Pulmonary artery endothelial cell (primary cell): ENCODE data around the gene CYP17A1. TPM values are rescaled to one million over a fixed set of nuclear protein-coding genes. Genes with fewer than 3 reads are reported as not detected.

ENCODE experiments used
- total RNA-seq: library from RNA; depleted of rRNA; stranded (reverse); fragments of >200 nt; gene quantifications from 2 replicates; pipeline ENCODE4 v1.2.3, GENCODE V29; 2014

The CYP17A1 gene
- total RNA-seq, 1 donor from 2014 or later = not detected

Other genes starting within 250 kb of the CYP17A1 start
- gene TRIM8, start 192.9 kb downstream of the CYP17A1 start, total RNA-seq = 56.8 and 57.2 TPM in 2 replicates
- 5.4 and 6.4 TPM in 2 replicates for gene ARL3, start 123.0 kb downstream of the CYP17A1 start, total RNA-seq
- 9.1 and 14.1 TPM in 2 replicates for gene SFXN2, start 122.8 kb downstream of the CYP17A1 start, total RNA-seq
- 46.8 and 72.1 TPM in 2 replicates for gene WBP1L, start 93.5 kb downstream of the CYP17A1 start, total RNA-seq
- gene BORCS7, start 16.8 kb upstream of the CYP17A1 start, total RNA-seq = 16.6 and 18.8 TPM in 2 replicates
- 1.4 and 3.0 TPM in 2 replicates for gene AS3MT, start 32.1 kb upstream of the CYP17A1 start, total RNA-seq
- 2.2 and 4.9 TPM in 2 replicates for gene CNNM2, start 80.9 kb upstream of the CYP17A1 start, total RNA-seq